ENCODE measurements around the gene GCN1. TPM values are rescaled to one million over a fixed set of nuclear protein-coding genes. Genes with fewer than 3 reads are reported as not detected.
"Not testable (repeated sequence)": the region's sequence is repeated elsewhere in the genome, so short reads cannot be mapped to it uniquely, and the experiment has no call there.

The GCN1 gene
- polyA plus RNA-seq, 3 donors: 5.0 to 22.1 (median 8.3) TPM

DNA sequence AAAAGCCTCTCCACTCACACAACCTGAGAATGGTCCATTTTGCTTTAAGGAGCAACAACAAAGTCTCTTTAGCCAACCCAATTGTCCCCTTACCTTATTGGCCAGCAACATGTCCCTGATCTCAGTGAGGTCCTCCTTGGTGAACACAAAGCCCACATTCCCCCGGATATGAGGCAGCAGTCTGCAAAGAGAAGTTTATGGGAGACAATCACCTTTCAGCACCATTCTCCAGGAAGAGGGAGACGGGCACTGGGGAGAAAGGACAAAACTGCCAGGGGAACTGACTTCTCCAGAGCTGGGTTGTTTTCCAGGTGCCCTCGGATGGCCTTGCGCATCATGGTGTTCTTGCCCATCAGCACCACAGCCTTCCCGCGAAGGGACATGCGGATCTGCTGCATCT lies 4.5 kb upstream of the GCN1 start:
- Histone ChIP-seq H3K79me2 (ENCODE audit: insufficient read depth, low read length) (peaks cover 50% of the 10 kb centered on the region), H3K4me3 (replicated peaks in 1 of 3; ENCODE audit: low read depth in 2 of 3, low read length in 3 of 3) (no peak overlapping the region), H4K20me1 (ENCODE audit: insufficient read depth, low read length) (peaks cover 23% of the 10 kb centered on the region), H2AFZ (ENCODE audit: insufficient read depth, low read depth, low read length, poor library complexity, severe bottlenecking) (no peak overlapping the region), H3K36me3 (replicated peaks in 1 of 2; ENCODE audit: control insufficient read depth in 1 of 2, insufficient read depth in 2 of 2, low read length in 2 of 2) (peaks cover 33 to 38% of the 10 kb centered on the region in 2 donors), H3K9ac (ENCODE audit: insufficient read depth, low read length, poor library complexity, severe bottlenecking) (no peak overlapping the region), H3K27me3 (ENCODE audit: control insufficient read depth in 2 of 2, insufficient read depth in 2 of 2, low read length in 2 of 2) (no peaks in the 10 kb centered on the region), H3K4me1 (ENCODE audit: control insufficient read depth in 1 of 2, insufficient read depth in 2 of 2, low read length in 2 of 2) (peaks cover 22 to 44% of the 10 kb centered on the region in 2 donors), H3K4me2 (replicated peaks; ENCODE audit: extremely low read depth, low read length, poor library complexity, severe bottlenecking) (no peak overlapping the region), H3K9me3 (replicated peaks in 1 of 2; ENCODE audit: control insufficient read depth in 1 of 2, insufficient read depth in 1 of 2, low read length in 2 of 2) (no peaks in the 10 kb centered on the region), H3K27ac (ENCODE audit: low read depth in 1 of 2, low read length in 2 of 2) (peak overlapping the region in 1 of 2 donors; percentile 86)
- Mint-ChIP-seq H3K9me3 (no peaks in the 10 kb centered on the region), H3K27me3 (ENCODE audit: low read depth in 3 of 3) (peaks cover 0 to 2% (median 0%) of the 10 kb centered on the region in 3 donors), H3K36me3 (peaks cover 27 to 30% of the 10 kb centered on the region in 2 donors), H3K27ac (peak overlapping the region; percentile 5 to 88 (median 79)), H3K4me1 (peaks cover 32% of the 10 kb centered on the region), H3K4me3 (peak overlapping the region in 1 of 2 donors; percentile 11)
- WGBS (ENCODE audit: insufficient coverage): 92% methylated on average over 2 of the region's 7 CpGs
- intact Hi-C loops (cut with micrococcal nuclease): no loop called here
- no peak for DNase-seq
- TF ChIP-seq, protein P1, sequence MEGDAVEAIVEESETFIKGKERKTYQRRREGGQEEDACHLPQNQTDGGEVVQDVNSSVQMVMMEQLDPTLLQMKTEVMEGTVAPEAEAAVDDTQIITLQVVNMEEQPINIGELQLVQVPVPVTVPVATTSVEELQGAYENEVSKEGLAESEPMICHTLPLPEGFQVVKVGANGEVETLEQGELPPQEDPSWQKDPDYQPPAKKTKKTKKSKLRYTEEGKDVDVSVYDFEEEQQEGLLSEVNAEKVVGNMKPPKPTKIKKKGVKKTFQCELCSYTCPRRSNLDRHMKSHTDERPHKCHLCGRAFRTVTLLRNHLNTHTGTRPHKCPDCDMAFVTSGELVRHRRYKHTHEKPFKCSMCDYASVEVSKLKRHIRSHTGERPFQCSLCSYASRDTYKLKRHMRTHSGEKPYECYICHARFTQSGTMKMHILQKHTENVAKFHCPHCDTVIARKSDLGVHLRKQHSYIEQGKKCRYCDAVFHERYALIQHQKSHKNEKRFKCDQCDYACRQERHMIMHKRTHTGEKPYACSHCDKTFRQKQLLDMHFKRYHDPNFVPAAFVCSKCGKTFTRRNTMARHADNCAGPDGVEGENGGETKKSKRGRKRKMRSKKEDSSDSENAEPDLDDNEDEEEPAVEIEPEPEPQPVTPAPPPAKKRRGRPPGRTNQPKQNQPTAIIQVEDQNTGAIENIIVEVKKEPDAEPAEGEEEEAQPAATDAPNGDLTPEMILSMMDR (IDR thresholded peaks at IDR 0.05): no peak

DNA sequence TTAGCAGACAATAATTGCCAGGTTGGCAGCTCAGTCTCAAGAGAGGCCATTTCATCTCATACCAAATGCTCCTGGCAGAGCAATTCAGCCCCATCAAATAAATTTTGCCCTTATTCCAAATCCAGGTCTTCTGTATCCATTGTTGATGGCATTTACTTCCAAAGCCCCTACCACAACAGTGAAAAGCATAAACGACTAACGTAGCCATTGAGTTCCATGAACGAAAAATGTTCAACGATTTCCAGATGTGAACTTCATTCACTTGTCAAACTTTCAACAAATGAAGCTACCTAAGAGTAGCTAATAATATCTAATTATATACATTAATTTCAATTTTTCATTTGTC lies 3.0 kb upstream of the GCN1 start:
- intact Hi-C loops (cut with micrococcal nuclease): no loop called here
- TF ChIP-seq, protein P1 (IDR thresholded peaks at IDR 0.05): no peak
- H3K4me3 ChIP-seq (replicated peaks in 1 of 3; ENCODE audit: low read depth in 2 of 3, low read length in 3 of 3): no peak overlapping the region
- no peak overlapping the region for H3K9ac ChIP-seq (ENCODE audit: insufficient read depth, low read length, poor library complexity, severe bottlenecking)
- peaks cover 33 to 38% of the 10 kb centered on the region in 2 donors for H3K36me3 ChIP-seq (replicated peaks in 1 of 2; ENCODE audit: control insufficient read depth in 1 of 2, insufficient read depth in 2 of 2, low read length in 2 of 2)
- peaks cover 29% of the 10 kb centered on the region for H4K20me1 ChIP-seq (ENCODE audit: insufficient read depth, low read length)
- Mint-ChIP-seq H3K4me3 (no peak overlapping the region), H3K9me3 (no peaks in the 10 kb centered on the region), H3K4me1 (peaks cover 38% of the 10 kb centered on the region), H3K36me3 (peaks cover 27 to 30% of the 10 kb centered on the region in 2 donors), H3K27ac (no peak overlapping the region), H3K27me3 (ENCODE audit: low read depth in 3 of 3) (peaks cover 0 to 2% (median 0%) of the 10 kb centered on the region in 3 donors)
- no peak overlapping the region for H2AFZ ChIP-seq (ENCODE audit: insufficient read depth, low read depth, low read length, poor library complexity, severe bottlenecking)
- H3K27ac ChIP-seq (ENCODE audit: low read depth in 1 of 2, low read length in 2 of 2): no peak overlapping the region
- H3K4me1 ChIP-seq (ENCODE audit: control insufficient read depth in 1 of 2, insufficient read depth in 2 of 2, low read length in 2 of 2): peaks cover 29 to 53% of the 10 kb centered on the region in 2 donors
- no peak overlapping the region for H3K4me2 ChIP-seq (replicated peaks; ENCODE audit: extremely low read depth, low read length, poor library complexity, severe bottlenecking)
- no CpG with 5 or more reads among the region's 4 CpGs for WGBS (ENCODE audit: insufficient coverage)
- peaks cover 65% of the 10 kb centered on the region for H3K79me2 ChIP-seq (ENCODE audit: insufficient read depth, low read length)
- no peaks in the 10 kb centered on the region for H3K9me3 ChIP-seq (replicated peaks in 1 of 2; ENCODE audit: control insufficient read depth in 1 of 2, insufficient read depth in 1 of 2, low read length in 2 of 2)
- H3K27me3 ChIP-seq (ENCODE audit: control insufficient read depth in 2 of 2, insufficient read depth in 2 of 2, low read length in 2 of 2): no peaks in the 10 kb centered on the region
- no peak for DNase-seq

DNA sequence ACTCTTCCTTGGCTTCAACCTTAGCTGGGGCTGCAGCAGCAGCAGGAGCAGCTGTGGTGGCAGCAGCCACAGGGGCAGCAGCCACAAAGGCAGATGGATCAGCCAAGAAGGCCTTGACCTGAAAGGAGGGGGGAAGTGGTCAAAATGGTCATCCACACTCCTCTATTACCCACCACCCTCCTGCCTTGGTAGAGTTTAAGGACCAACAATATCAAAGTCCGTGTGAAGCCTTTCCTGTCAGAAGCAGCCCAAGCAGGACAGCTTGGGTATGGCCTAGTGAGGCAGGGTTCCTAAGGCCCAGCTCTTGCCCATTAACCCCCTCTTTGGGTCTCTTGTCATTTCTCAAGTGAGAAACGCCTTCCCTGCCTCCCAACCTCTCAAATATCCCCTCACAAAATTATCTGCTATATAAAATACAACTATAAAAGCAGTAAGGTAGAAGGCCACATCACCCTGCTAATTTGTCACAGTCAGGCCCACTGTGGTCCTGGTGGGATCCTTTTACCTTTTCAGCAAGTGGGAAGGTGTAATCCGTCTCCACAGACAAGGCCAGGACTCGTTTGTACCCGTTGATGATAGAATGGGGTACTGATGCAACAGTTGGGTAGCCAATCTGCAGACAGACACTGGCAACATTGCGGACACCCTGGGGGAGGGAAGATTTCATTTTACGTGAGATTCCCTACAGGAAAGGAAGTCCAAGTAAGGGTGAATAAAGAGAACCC lies 2.5 kb upstream of the GCN1 start:
- Histone ChIP-seq H3K36me3 (replicated peaks in 1 of 2; ENCODE audit: control insufficient read depth in 1 of 2, insufficient read depth in 2 of 2, low read length in 2 of 2) (peaks cover 33 to 38% of the 10 kb centered on the region in 2 donors), H3K79me2 (ENCODE audit: insufficient read depth, low read length) (peaks cover 66% of the 10 kb centered on the region), H3K4me1 (ENCODE audit: control insufficient read depth in 1 of 2, insufficient read depth in 2 of 2, low read length in 2 of 2) (peaks cover 29 to 48% of the 10 kb centered on the region in 2 donors), H4K20me1 (ENCODE audit: insufficient read depth, low read length) (peaks cover 29% of the 10 kb centered on the region)
- H3K9me3 ChIP-seq (replicated peaks in 1 of 2; ENCODE audit: control insufficient read depth in 1 of 2, insufficient read depth in 1 of 2, low read length in 2 of 2); DNase-seq; H2AFZ ChIP-seq (ENCODE audit: insufficient read depth, low read depth, low read length, poor library complexity, severe bottlenecking); H3K27ac ChIP-seq (ENCODE audit: low read depth in 1 of 2, low read length in 2 of 2); H3K27me3 ChIP-seq (ENCODE audit: control insufficient read depth in 2 of 2, insufficient read depth in 2 of 2, low read length in 2 of 2); H3K9me3 Mint-ChIP-seq; H3K4me2 ChIP-seq (replicated peaks; ENCODE audit: extremely low read depth, low read length, poor library complexity, severe bottlenecking); H3K4me3 Mint-ChIP-seq; H3K27me3 Mint-ChIP-seq (ENCODE audit: low read depth in 3 of 3); H3K4me3 ChIP-seq (replicated peaks in 1 of 3; ENCODE audit: low read depth in 2 of 3, low read length in 3 of 3); intact Hi-C loops (cut with micrococcal nuclease); H3K9ac ChIP-seq (ENCODE audit: insufficient read depth, low read length, poor library complexity, severe bottlenecking): not testable (repeated sequence)
- Mint-ChIP-seq H3K36me3 (peaks cover 28 to 30% of the 10 kb centered on the region in 2 donors), H3K4me1 (peaks cover 34% of the 10 kb centered on the region), H3K27ac (peak overlapping the region in 4 of 7 donors; percentile 9 to 77 (median 25))
- no CpG with 5 or more reads among the region's 7 CpGs for WGBS (ENCODE audit: insufficient coverage)
